C4-2B (cell line): Measurements from ENCODE around the gene PRR5.

Experiments used
- CTCF ChIP-seq: fragments of 450-650 bp; conservative IDR thresholded peaks from 2 replicates; pipeline ENCODE4 v1.5.1; 2017; ENCODE audit warnings: mild to moderate bottlenecking
- ZFX ChIP-seq: fragments of 450-650 bp; IDR thresholded peaks from 2 replicates; pipeline ENCODE4 v1.6.1; 2017

GRCh38 chr22:44728761-44729324 is 26.8 kb downstream of the PRR5 start:
- no peak for TF ChIP-seq CTCF
- no peak for TF ChIP-seq ZFX
